Gastrocnemius medialis (tissue), 4 donors: ENCODE measurements around the gene WDR43. TPM values are rescaled to one million over a fixed set of nuclear protein-coding genes. Genes with fewer than 3 reads are reported as not detected.
A peak's percentile ranks its signal among the peaks of the same experiment; 100 is the strongest.

Experiments
- ATAC-seq, 2 donors: fragments of 150-250 bp; one replicate each; pipeline ENCODE4 v1.9.1; 2016
- DNase-seq, 2 donors: peaks; one replicate each; pipeline ENCODE4 v3.0.0-alpha.2; 2019
- H3K27ac ChIP-seq, 4 donors: fragments of 200-600 bp; sonication (generic); 1 replicate in 1 of 4; 2 replicates in 3 of 4; pipeline ENCODE4 v1.5.1; 2016 to 2018; ENCODE audit warnings: mild to moderate bottlenecking in 2 of 4, moderate library complexity in 1 of 4
- H3K27me3 ChIP-seq, 3 donors: fragments of 200-600 bp; sonication (generic) in 2 of 3; 1 replicate in 1 of 3; 2 replicates in 2 of 3; pipeline versions ENCODE4 v1.5.1 to v1.6.0; 2016 to 2019; ENCODE audit warnings: mild to moderate bottlenecking in 1 of 3, moderate library complexity in 1 of 3
- H3K36me3 ChIP-seq, 2 donors: fragments of 200-600 bp; sonication (generic) in 1 of 2; one replicate each; pipeline ENCODE4 v1.5.1; 2017 to 2018
- H3K4me1 ChIP-seq, 2 donors: fragments of 200-600 bp; sonication (generic) in 1 of 2; one replicate each; pipeline ENCODE4 v1.5.1; 2016 to 2017; ENCODE audit warnings: mild to moderate bottlenecking in 2 of 2
- H3K4me3 ChIP-seq, 4 donors: fragments of 200-600 bp; sonication (generic) in 3 of 4; 1 replicate in 1 of 4; 2 replicates in 3 of 4; pipeline ENCODE4 v1.5.1; 2016 to 2019; ENCODE audit warnings: mild to moderate bottlenecking in 2 of 4
- H3K9me3 ChIP-seq, 3 donors: fragments of 200-600 bp; sonication (generic) in 2 of 3; 1 replicate in 1 of 3; 2 replicates in 2 of 3; pipeline ENCODE4 v1.5.1; 2016 to 2019
- POLR2A ChIP-seq, 2 donors: fragments of 450-650 bp; IDR thresholded peaks; one replicate each; pipeline ENCODE4 v1.6.1; 2017; ENCODE audit warnings: antibody characterized with exemption in 2 of 2, mild to moderate bottlenecking in 2 of 2, moderate library complexity in 2 of 2
- in situ Hi-C, 4 donors: fragments of 200-750 bp; cut with MboI; loops; one replicate each; pipeline versions ENCODE4 v1.15.0 to v1.8.0; 2017; ENCODE audit warnings: low sequenced_read_pairs in 4 of 4
- intact Hi-C: fragments of 100-400 bp; cut with DNase I; formaldehyde crosslinking; loops from one replicate; pipeline ENCODE4 v1.15.1; 2023; ENCODE audit warnings: low total_unique reads
- total RNA-seq, 4 donors: library from RNA; depleted of rRNA; stranded (reverse); fragments of >200 nt; gene quantifications; one replicate each; pipeline versions ENCODE4 v1.1.0 to v1.2.3, GENCODE V29; 2016
- TF ChIP-seq, protein P1 (sequence below), 5 experiments: fragments of 450-650 bp in 3 of 5; fragments of 200-600 bp in 2 of 5; sonication (generic) in 2 of 5; IDR thresholded peaks in 4 of 5; conservative IDR thresholded peaks in 1 of 5; 1 replicate in 4 of 5; 2 replicates in 1 of 5; pipeline ENCODE4 v1.5.1; 2016 to 2019; ENCODE audit warnings: antibody characterized with exemption in 5 of 5, mild to moderate bottlenecking in 3 of 5, moderate library complexity in 3 of 5

Gene WDR43
- total RNA-seq, 4 donors from 2014 or later, result 73.5 to 105 (median 81.1) TPM

DNA sequence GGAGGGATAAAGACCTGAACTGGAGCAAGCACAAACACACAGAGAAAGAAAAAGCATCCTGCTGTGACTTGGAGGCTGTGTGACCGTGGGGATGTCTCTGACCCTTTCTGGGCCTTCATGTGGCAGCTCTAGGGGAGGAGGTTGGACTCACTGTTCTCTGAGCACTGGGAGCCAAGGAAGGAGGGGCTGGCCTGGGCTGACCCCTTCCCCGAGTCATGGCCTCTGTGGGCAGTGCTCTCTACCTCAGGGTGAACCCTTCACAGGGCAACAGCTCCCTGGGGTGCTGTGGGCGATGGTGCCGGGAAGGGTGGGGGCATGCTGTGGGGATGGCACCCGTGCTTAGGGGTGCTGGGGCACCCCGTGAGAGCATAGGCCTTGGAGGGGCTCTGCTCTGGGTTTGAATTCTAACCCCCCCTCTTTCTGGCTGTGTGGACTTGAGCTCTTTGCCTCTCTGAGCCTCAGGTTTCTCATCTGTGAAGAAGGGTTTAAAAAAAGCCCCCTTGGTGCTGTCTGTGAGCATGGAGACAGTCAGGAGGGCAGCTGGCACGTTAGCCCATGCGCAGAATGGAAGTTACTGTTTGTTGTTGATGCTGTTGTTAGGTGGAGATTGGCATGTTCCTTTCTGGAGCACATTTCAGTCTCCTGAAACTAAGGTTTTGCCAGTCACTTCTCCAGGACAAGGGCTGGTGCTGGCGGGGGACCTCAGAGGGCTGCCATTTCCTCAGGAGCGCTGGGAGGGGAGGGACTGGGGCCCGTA, 87.3 kb downstream of the WDR43 start:
- H3K27ac ChIP-seq, result peak overlapping the region in 1 of 4 donors; percentile 59
- DNase-seq (no peak), ATAC-seq (no peak)
- H3K4me3 ChIP-seq, result no peak overlapping the region
- in situ Hi-C loops (no loop called here), intact Hi-C loops (no loop called here)
- no peaks in the 10 kb centered on the region for H3K4me1 ChIP-seq
- H3K9me3 ChIP-seq, result no peaks in the 10 kb centered on the region
- no peaks in the 10 kb centered on the region for H3K27me3 ChIP-seq
- TF ChIP-seq, protein P1, sequence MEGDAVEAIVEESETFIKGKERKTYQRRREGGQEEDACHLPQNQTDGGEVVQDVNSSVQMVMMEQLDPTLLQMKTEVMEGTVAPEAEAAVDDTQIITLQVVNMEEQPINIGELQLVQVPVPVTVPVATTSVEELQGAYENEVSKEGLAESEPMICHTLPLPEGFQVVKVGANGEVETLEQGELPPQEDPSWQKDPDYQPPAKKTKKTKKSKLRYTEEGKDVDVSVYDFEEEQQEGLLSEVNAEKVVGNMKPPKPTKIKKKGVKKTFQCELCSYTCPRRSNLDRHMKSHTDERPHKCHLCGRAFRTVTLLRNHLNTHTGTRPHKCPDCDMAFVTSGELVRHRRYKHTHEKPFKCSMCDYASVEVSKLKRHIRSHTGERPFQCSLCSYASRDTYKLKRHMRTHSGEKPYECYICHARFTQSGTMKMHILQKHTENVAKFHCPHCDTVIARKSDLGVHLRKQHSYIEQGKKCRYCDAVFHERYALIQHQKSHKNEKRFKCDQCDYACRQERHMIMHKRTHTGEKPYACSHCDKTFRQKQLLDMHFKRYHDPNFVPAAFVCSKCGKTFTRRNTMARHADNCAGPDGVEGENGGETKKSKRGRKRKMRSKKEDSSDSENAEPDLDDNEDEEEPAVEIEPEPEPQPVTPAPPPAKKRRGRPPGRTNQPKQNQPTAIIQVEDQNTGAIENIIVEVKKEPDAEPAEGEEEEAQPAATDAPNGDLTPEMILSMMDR (IDR thresholded peaks at IDR 0.05 in 4 of 5, conservative IDR thresholded peaks at IDR 0.05 in 1 of 5), result no peak
- TF ChIP-seq POLR2A (IDR thresholded peaks at IDR 0.05), result no peak
- no peaks in the 10 kb centered on the region for H3K36me3 ChIP-seq

DNA sequence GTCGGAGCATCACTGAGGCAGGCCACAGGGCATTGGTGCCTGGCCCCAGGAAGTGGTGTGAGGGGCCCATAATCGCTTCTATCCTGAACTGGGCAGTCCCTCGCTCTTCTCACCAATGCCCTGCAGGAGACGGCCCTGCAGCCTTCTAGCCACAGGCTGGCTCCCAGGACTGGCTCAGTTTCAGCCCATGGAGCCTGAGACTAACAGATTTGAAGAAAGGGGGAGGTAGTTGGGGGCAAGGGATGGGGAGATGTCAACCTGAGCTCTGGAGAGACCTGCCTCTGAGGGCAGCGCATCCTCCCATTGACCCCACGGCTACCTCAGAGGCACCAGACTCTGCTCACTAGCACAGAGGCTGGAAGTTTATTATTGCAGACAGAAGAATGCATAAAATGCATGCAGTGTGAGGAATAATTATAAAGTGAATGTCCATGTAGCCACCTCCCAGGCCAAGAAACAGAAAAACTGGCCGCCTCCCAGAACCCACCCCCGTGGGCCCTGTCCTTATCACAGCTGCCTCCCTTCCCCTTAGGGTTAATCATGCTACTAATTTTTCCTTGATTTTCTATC, 88.0 kb downstream of the WDR43 start:
- H3K4me3 ChIP-seq, result no peak overlapping the region
- H3K36me3 ChIP-seq, result no peaks in the 10 kb centered on the region
- no peaks in the 10 kb centered on the region for H3K4me1 ChIP-seq
- intact Hi-C loops (no loop called here), in situ Hi-C loops (no loop called here)
- TF ChIP-seq, protein P1 (IDR thresholded peaks at IDR 0.05 in 4 of 5, conservative IDR thresholded peaks at IDR 0.05 in 1 of 5), result no peak
- no peak for TF ChIP-seq POLR2A (IDR thresholded peaks at IDR 0.05)
- ATAC-seq (no peak), DNase-seq (no peak)
- peak overlapping the region in 1 of 4 donors; percentile 59 for H3K27ac ChIP-seq
- H3K27me3 ChIP-seq, result no peaks in the 10 kb centered on the region
- no peaks in the 10 kb centered on the region for H3K9me3 ChIP-seq

DNA sequence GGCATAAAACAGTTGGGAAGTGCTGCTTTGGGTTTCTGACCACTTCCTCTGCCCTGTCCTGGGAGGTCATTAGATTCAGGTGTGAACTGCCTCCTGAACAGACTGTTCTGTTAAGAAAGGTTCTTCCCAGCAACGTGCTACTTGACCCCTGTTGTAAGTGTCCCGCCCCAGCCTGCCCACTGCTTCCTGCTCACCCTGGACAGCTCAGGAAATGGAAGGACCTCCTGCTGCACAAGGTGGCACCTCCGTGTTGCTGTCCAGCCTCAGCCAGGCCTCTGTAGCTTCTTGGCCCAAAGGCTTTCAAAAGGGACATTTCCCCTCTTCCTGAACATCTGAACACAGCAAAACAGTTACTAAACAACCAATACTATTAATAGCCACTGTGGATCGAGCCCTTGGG, 92.0 kb downstream of the WDR43 start:
- intact Hi-C loops (no loop called here), in situ Hi-C loops (no loop called here)
- no peaks in the 10 kb centered on the region for H3K27me3 ChIP-seq
- H3K4me3 ChIP-seq, result no peak overlapping the region
- DNase-seq (no peak), ATAC-seq (no peak)
- no peaks in the 10 kb centered on the region for H3K36me3 ChIP-seq
- no peak overlapping the region for H3K27ac ChIP-seq
- H3K4me1 ChIP-seq, result no peaks in the 10 kb centered on the region
- no peaks in the 10 kb centered on the region for H3K9me3 ChIP-seq
- TF ChIP-seq, protein P1 (IDR thresholded peaks at IDR 0.05 in 4 of 5, conservative IDR thresholded peaks at IDR 0.05 in 1 of 5), result no peak
- no peak for TF ChIP-seq POLR2A (IDR thresholded peaks at IDR 0.05)

DNA sequence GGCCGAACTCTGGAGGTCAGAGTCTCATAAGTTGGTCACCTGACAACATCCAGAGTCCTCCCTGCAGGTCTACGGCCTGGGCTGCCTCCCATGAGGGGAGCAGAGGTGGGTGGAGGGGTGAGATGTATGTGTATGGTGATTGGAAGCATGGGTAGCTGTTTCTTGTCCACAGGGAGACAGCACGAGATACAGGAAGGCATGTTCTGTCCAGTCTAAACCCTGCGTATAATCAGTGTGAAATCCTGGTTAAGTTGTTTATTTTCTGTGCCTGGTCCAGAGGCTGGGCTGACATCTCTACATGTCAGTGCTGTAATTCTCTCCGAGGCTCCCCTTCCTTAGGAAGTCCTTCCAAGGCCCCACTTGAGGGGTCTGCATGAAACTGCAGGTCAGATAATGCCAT, 95.5 kb downstream of the WDR43 start:
- ATAC-seq (no peak), DNase-seq (no peak)
- in situ Hi-C loops (no loop called here), intact Hi-C loops (no loop called here)
- no peaks in the 10 kb centered on the region for H3K9me3 ChIP-seq
- no peaks in the 10 kb centered on the region for H3K36me3 ChIP-seq
- TF ChIP-seq POLR2A (IDR thresholded peaks at IDR 0.05), result no peak
- TF ChIP-seq, protein P1 (IDR thresholded peaks at IDR 0.05 in 4 of 5, conservative IDR thresholded peaks at IDR 0.05 in 1 of 5), result no peak
- no peaks in the 10 kb centered on the region for H3K4me1 ChIP-seq
- no peaks in the 10 kb centered on the region for H3K27me3 ChIP-seq
- no peak overlapping the region for H3K27ac ChIP-seq
- no peak overlapping the region for H3K4me3 ChIP-seq
